ENCODE data around the gene NPAT. TPM values are rescaled to one million over a fixed set of nuclear protein-coding genes. Genes with fewer than 3 reads are reported as not detected.

Gene NPAT
- total and polyA plus RNA-seq, 10 of the 15 experiments (the other 5 are each of a cell fraction or from before 2014, with no cell fraction given): 7.5 to 32.8 (median 20.1) TPM

DNA sequence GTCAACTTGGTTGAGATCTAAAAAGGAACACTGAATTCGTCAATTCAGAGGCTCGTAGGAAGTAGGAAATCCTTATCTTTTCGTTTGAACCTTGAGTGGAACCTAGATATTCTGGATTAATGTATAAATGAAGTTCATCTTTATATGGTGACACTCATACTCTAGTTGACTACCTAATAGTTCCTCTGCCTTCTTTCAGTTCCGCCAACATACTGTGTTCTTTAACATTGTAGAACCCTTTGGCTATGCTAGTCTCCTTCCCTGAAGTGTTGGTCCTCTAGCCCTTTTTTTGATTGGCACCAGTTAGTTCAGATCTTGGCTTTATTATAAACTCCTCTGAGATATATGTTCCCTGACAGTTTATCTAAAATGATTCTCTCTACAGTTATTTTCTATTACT lies 1.9 kb upstream of the NPAT start:
- H3K9ac ChIP-seq (ENCODE audit: control insufficient read depth, insufficient read depth, low read length): peak overlapping the region; percentile 99
- under 1% methylated on average over 4 of the region's 4 CpGs for WGBS (ENCODE audit: insufficient coverage, insufficient replicate concordance, low lambda C conversion rate, missing lambda C conversion rate)
- FAIRE-seq: peak; percentile 52

More for the DNA sequence above, 1.9 kb upstream of the NPAT start:
- in situ Hi-C loops (cut with MboI) (no loop called here), intact Hi-C loops (cut with micrococcal nuclease; ENCODE audit: unreplicated experiment) (loop anchor here (5.0 to 10.0 kb wide), 3 partner anchors 240 to 438 kb away; partner anchors contain the start of genes C11orf65 and POGLUT3)
- CTCF ChIA-PET: interaction anchor here (0.6 to 4.1 kb wide), 10 partner anchors 9 to 426 kb away, joined by 3 to 33 read pairs (median 3); no protein-coding TSS in a partner anchor
- SMC1A ChIA-PET (ENCODE audit: uncharacterized antibody, unreplicated experiment): interaction anchor here (0.9 to 7.9 kb wide), 9 partner anchors 8 to 421 kb away, joined by 3 to 112 read pairs (median 4); no protein-coding TSS in a partner anchor
- Histone ChIP-seq H3K36me3 (ENCODE audit: control insufficient read depth in 2 of 2, insufficient read depth in 2 of 2, low read length in 1 of 2) (peaks cover 0 to 5% of the 10 kb centered on the region in 2 experiments; a peak in 1 of 4 replicates), H3K4me1 (ENCODE audit: control insufficient read depth, insufficient read depth, low read length) (peaks cover 28% of the 10 kb centered on the region), H3K27me3 (replicated peaks in 1 of 2; ENCODE audit: control insufficient read depth in 2 of 2, insufficient read depth in 2 of 2, low read length in 1 of 2) (no peaks in the 10 kb centered on the region), H4K20me1 (ENCODE audit: control insufficient read depth, insufficient read depth) (no peaks in the 10 kb centered on the region), H3K79me2 (ENCODE audit: control insufficient read depth, insufficient read depth, low read length) (peaks cover 79% of the 10 kb centered on the region), H3K4me2 (ENCODE audit: control insufficient read depth, insufficient read depth) (peak overlapping the region; percentile 98), H3K4me3 (peak overlapping the region; percentile 87), H3K27ac (ENCODE audit: control insufficient read depth, insufficient read depth) (peak overlapping the region; percentile 99), H2AFZ (ENCODE audit: control insufficient read depth, low read depth, low read length) (no peak overlapping the region), H3K9me3 (replicated peaks; ENCODE audit: control insufficient read depth, insufficient read depth, low read length) (no peaks in the 10 kb centered on the region)
- BruUV-seq (replicated peaks): no TSS peak
- TF ChIP-seq RELA (IDR thresholded peaks at IDR 0.05; ENCODE audit: borderline replicate concordance, partially characterized antibody) (no peak), PKNOX1 (IDR thresholded peaks at IDR 0.05) (peak; percentile 37; the same call in 1 of the 2 replicates), PML (IDR thresholded peaks at IDR 0.05; ENCODE audit: low read length) (no peak), SPI1 (IDR thresholded peaks at IDR 0.05; ENCODE audit: borderline replicate concordance, insufficient read depth, low read depth, low read length) (0 out of 2 replicates have a peak, but pooled peaks have one; percentile 24), KDM1A (IDR thresholded peaks at IDR 0.05; ENCODE audit: borderline replicate concordance) (no peak), ZBTB40 (IDR thresholded peaks at IDR 0.05; ENCODE audit: borderline replicate concordance) (no peak), ZNF217 (IDR thresholded peaks at IDR 0.05) (no peak), NFYB (IDR thresholded peaks at IDR 0.05; ENCODE audit: insufficient read depth, low read depth, low read length) (no peak), ZSCAN29 (IDR thresholded peaks at IDR 0.05) (no peak)
- TF ChIP-seq, protein P1, sequence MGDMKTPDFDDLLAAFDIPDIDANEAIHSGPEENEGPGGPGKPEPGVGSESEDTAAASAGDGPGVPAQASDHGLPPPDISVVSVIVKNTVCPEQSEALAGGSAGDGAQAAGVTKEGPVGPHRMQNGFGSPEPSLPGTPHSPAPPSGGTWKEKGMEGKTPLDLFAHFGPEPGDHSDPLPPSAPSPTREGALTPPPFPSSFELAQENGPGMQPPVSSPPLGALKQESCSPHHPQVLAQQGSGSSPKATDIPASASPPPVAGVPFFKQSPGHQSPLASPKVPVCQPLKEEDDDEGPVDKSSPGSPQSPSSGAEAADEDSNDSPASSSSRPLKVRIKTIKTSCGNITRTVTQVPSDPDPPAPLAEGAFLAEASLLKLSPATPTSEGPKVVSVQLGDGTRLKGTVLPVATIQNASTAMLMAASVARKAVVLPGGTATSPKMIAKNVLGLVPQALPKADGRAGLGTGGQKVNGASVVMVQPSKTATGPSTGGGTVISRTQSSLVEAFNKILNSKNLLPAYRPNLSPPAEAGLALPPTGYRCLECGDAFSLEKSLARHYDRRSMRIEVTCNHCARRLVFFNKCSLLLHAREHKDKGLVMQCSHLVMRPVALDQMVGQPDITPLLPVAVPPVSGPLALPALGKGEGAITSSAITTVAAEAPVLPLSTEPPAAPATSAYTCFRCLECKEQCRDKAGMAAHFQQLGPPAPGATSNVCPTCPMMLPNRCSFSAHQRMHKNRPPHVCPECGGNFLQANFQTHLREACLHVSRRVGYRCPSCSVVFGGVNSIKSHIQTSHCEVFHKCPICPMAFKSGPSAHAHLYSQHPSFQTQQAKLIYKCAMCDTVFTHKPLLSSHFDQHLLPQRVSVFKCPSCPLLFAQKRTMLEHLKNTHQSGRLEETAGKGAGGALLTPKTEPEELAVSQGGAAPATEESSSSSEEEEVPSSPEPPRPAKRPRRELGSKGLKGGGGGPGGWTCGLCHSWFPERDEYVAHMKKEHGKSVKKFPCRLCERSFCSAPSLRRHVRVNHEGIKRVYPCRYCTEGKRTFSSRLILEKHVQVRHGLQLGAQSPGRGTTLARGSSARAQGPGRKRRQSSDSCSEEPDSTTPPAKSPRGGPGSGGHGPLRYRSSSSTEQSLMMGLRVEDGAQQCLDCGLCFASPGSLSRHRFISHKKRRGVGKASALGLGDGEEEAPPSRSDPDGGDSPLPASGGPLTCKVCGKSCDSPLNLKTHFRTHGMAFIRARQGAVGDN (IDR thresholded peaks at IDR 0.05): no peak
- ATAC-seq: no peak
- RAD21 ChIA-PET (ENCODE audit: unreplicated experiment): interaction anchor here (0.9 to 7.0 kb wide), 5 partner anchors 12 to 424 kb away, joined by 3 to 82 read pairs (median 4); no protein-coding TSS in a partner anchor
- POLR2A ChIA-PET: interaction anchor here (0.6 to 4.1 kb wide), 3 partner anchors 12 to 89 kb away, joined by 3 to 43 read pairs (median 3); no protein-coding TSS in a partner anchor
- no peak for DNase-seq (ENCODE audit: low read depth, low spot score)
